ENCODE measurements around the gene OSGEP.

The OSGEP gene

DNA sequence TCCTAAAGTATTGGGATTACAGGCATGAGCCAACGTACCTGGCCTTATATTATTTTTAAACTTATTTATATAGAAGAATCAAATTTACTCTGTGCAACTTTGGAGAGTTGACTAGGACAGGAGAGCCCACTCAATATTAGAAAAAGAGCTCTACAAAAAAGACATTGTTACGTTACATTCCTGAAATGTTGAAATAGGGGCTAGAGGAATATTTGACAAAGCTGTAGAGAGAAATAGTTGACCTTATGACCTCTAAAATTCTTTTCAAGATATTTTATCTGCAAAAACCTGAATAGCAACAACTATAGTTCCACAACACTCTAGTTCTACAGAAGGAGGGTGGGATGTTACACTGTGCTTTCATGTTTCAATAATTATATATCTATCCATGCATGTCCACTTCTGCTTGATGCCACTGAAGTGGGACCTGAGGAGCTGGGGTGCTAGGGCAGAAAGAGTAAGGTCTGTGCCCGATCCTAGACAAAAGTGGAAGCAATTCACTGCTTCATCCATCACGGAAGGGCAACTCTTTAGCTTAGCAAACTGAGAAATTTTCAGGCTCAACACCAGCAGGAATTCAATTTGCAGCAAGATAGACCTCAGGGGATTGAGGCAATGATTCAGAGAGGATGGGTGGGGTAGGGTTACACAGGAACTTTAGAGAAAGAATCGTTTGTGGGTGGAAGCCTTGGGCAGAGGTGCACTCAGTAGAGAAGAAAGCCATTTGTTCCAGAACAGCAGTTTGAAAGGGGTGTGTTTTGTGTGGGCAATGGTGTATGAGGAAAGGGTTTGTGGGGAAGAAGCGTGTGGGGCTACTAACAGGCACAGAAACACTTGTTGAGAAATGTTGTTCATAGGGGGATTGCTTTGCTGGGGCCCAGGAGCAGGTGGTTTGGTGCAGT, 34.7 kb upstream of the OSGEP start:
- Histone ChIP-seq H3K36me3 (ENCODE audit: control insufficient read depth, insufficient read depth, low read length) (no peaks in the 10 kb centered on the region), H3K9ac (ENCODE audit: low read depth, low read length) (no peak overlapping the region), H3K27ac (ENCODE audit: low read depth, low read length) (no peak overlapping the region), H3K4me3 (ENCODE audit: low read depth, low read length) (no peak overlapping the region), H3K9me3 (ENCODE audit: control insufficient read depth, insufficient read depth, low read length) (no peaks in the 10 kb centered on the region), H3K4me1 (ENCODE audit: control insufficient read depth, insufficient read depth, low read length) (peaks cover 9% of the 10 kb centered on the region), H3K27me3 (ENCODE audit: control insufficient read depth, insufficient read depth, low read length) (no peaks in the 10 kb centered on the region)

DNA sequence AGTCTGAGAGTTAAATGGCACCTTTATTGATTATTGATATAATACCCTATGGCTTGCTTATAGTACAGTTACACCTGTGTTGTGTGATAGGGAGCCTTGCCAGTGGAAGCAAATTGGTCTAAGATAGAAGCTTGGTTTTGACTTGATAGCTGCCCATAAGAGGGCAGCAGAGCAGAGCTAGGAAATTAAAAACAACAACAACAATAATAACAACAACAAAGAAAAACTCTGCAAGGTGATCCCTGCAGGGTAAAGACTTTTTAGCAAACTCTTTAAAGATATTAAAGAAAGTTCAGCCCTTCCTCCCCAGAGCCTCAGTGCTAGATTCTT, 32.7 kb upstream of the OSGEP start:
- Histone ChIP-seq H3K9me3 (ENCODE audit: control insufficient read depth, insufficient read depth, low read length) (no peaks in the 10 kb centered on the region), H3K4me1 (ENCODE audit: control insufficient read depth, insufficient read depth, low read length) (peaks cover 12% of the 10 kb centered on the region), H3K27ac (ENCODE audit: low read depth, low read length) (no peak overlapping the region), H3K9ac (ENCODE audit: low read depth, low read length) (no peak overlapping the region), H3K4me3 (ENCODE audit: low read depth, low read length) (no peak overlapping the region), H3K27me3 (ENCODE audit: control insufficient read depth, insufficient read depth, low read length) (no peaks in the 10 kb centered on the region), H3K36me3 (ENCODE audit: control insufficient read depth, insufficient read depth, low read length) (no peaks in the 10 kb centered on the region)

DNA sequence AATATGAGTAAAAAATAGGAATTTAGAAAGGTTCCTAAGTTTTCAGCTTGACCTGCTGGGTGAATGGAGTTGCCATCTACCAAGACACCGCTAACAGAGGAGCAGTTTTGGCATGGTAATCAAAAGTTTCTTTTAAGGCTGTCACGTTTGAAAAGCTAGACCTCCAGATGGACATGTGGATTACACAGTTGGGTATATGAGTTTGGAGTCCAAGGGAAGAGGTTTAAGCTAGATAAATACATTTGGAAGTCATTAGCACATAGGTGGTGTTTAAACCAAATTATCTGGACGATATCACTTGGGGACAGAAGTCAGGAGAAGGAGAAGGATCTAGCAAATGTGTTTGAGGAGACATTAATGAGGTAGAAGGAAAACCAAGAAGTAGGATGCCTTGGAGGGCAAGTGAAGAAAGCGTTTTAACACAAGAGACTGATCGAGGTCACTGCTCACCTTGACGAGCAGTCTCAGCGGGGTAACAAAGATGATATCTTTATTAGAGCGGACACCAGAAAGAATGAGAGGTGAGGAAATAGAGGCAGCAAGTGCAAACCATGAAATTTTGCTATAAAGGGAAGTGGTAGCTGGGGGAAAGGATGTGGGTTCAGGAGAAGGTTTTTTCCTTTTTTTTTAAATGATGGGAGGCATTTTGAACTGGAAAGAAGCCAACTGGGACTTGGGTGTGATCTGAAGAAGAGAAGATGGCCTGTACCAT, 32.2 kb upstream of the OSGEP start:
- Histone ChIP-seq H3K36me3 (ENCODE audit: control insufficient read depth, insufficient read depth, low read length) (no peaks in the 10 kb centered on the region), H3K4me3 (ENCODE audit: low read depth, low read length) (no peak overlapping the region), H3K9ac (ENCODE audit: low read depth, low read length) (no peak overlapping the region), H3K27me3 (ENCODE audit: control insufficient read depth, insufficient read depth, low read length) (no peaks in the 10 kb centered on the region), H3K4me1 (ENCODE audit: control insufficient read depth, insufficient read depth, low read length) (peaks cover 17% of the 10 kb centered on the region), H3K27ac (ENCODE audit: low read depth, low read length) (no peak overlapping the region), H3K9me3 (ENCODE audit: control insufficient read depth, insufficient read depth, low read length) (no peaks in the 10 kb centered on the region)

DNA sequence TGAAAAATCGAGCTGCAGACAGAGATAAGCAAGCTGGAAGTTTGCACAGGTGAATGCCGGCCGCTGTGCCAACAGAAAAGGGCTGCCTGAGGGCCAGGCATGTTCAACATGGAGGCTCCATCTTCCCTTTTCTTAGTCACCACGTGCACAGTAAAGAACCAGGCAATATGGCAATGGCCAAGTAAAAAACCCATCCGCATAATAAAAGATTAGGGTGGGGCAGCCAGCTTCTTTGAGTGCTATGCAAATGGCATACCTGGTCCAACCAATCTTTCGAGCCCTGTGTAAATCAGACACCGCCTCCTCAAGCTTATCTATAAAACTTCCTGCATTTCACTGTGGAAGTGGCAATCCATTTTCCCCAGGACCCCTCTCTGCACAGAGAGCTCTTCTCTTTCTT, 31.3 kb upstream of the OSGEP start:
- H3K9ac ChIP-seq (ENCODE audit: low read depth, low read length): no peak overlapping the region

DNA sequence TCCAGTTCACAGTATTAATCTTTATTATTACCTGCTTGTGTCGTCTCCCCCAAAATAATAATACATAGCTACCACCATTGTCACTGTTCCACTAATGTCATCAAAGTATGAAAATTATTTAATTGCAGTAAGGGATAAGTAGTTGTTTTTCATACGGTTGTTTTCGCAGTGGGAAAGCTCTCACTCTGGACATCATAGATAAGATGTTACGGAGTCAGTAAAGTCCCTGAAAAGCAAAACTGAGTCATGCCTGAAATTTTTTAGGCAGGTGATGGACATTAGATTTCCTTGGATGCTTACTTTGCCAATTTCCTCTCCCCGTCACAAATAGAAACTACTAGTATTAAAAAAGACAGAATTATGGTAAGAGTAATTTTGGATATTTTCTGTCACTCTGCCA, 27.8 kb upstream of the OSGEP start:
- Histone ChIP-seq H3K4me3 (ENCODE audit: low read depth, low read length) (no peak overlapping the region), H3K4me1 (ENCODE audit: control insufficient read depth, insufficient read depth, low read length) (peaks cover 16% of the 10 kb centered on the region), H3K36me3 (ENCODE audit: control insufficient read depth, insufficient read depth, low read length) (peaks cover 13% of the 10 kb centered on the region), H3K27me3 (ENCODE audit: control insufficient read depth, insufficient read depth, low read length) (no peaks in the 10 kb centered on the region), H3K9me3 (ENCODE audit: control insufficient read depth, insufficient read depth, low read length) (no peaks in the 10 kb centered on the region), H3K27ac (ENCODE audit: low read depth, low read length) (no peak overlapping the region), H3K9ac (ENCODE audit: low read depth, low read length) (0 out of 2 replicates have a peak overlapping the region, but pooled peaks have one; percentile 21)

More for the DNA sequence above, 31.3 kb upstream of the OSGEP start:
- H3K27me3 ChIP-seq (ENCODE audit: control insufficient read depth, insufficient read depth, low read length): no peaks in the 10 kb centered on the region
- H3K36me3 ChIP-seq (ENCODE audit: control insufficient read depth, insufficient read depth, low read length): no peaks in the 10 kb centered on the region
- peaks cover 25% of the 10 kb centered on the region for H3K4me1 ChIP-seq (ENCODE audit: control insufficient read depth, insufficient read depth, low read length)
- no peak overlapping the region for H3K4me3 ChIP-seq (ENCODE audit: low read depth, low read length)
- no peak overlapping the region for H3K27ac ChIP-seq (ENCODE audit: low read depth, low read length)
- H3K9me3 ChIP-seq (ENCODE audit: control insufficient read depth, insufficient read depth, low read length): no peaks in the 10 kb centered on the region

DNA sequence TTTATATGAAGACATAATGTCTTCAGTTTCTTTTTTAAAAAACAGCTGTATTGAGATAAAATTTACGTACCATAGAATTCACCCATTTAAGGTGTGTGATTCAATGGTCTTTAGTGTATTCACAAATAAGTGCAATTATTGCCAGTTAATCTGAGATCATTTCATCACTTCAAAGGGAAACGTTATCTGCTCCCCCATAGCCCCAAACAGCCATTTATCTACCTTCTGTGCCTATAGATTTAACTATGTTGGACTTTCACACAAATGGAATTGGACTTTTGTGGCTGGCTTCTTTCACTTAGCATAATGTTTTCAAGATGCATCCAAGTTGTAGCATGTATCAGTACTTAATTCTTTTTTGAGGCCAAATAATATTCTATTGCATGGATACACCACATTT, 24.3 kb upstream of the OSGEP start:
- Histone ChIP-seq H3K4me3 (ENCODE audit: low read depth, low read length) (no peak overlapping the region), H3K36me3 (ENCODE audit: control insufficient read depth, insufficient read depth, low read length) (peaks cover 48% of the 10 kb centered on the region), H3K27ac (ENCODE audit: low read depth, low read length) (no peak overlapping the region), H3K9ac (ENCODE audit: low read depth, low read length) (no peak overlapping the region), H3K27me3 (ENCODE audit: control insufficient read depth, insufficient read depth, low read length) (no peaks in the 10 kb centered on the region), H3K4me1 (ENCODE audit: control insufficient read depth, insufficient read depth, low read length) (peaks cover 16% of the 10 kb centered on the region), H3K9me3 (ENCODE audit: control insufficient read depth, insufficient read depth, low read length) (no peaks in the 10 kb centered on the region)

DNA sequence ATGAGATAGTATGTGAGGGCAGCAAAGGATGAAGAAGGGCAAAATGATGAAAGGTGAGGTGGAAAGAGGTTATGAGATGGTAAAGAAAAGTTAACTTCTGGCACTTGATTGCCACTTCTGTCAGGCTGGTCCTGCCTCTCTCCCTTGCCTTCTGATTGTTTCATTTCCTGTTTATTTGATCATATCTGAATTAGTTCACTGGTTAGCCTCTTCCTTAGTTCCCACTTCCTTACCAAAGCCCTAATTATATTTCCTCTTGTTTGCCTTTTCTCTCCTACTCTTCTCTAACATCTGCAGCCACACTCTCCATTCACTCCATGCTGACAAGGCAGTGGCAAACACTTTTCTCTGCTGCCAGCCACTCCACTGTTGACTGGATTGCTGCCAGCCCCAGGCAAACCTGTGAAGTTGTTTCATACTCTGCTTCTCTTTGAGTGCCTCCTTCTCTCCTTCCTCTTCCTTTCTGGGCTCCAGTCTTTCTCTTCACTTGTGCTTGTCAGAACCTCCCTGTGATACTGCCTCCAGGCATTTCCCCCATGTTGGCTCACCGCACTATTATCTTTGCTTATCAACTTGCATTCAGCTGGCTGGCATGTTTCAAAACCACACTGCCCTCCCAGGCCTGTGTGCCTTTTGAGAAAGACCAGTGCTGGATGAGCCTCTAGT, 22.7 kb upstream of the OSGEP start:
- Histone ChIP-seq H3K27ac (ENCODE audit: low read depth, low read length) (no peak overlapping the region), H3K4me1 (ENCODE audit: control insufficient read depth, insufficient read depth, low read length) (peaks cover 13% of the 10 kb centered on the region), H3K27me3 (ENCODE audit: control insufficient read depth, insufficient read depth, low read length) (no peaks in the 10 kb centered on the region), H3K9ac (ENCODE audit: low read depth, low read length) (no peak overlapping the region), H3K4me3 (ENCODE audit: low read depth, low read length) (no peak overlapping the region), H3K36me3 (ENCODE audit: control insufficient read depth, insufficient read depth, low read length) (peaks cover 64% of the 10 kb centered on the region), H3K9me3 (ENCODE audit: control insufficient read depth, insufficient read depth, low read length) (no peaks in the 10 kb centered on the region)

DNA sequence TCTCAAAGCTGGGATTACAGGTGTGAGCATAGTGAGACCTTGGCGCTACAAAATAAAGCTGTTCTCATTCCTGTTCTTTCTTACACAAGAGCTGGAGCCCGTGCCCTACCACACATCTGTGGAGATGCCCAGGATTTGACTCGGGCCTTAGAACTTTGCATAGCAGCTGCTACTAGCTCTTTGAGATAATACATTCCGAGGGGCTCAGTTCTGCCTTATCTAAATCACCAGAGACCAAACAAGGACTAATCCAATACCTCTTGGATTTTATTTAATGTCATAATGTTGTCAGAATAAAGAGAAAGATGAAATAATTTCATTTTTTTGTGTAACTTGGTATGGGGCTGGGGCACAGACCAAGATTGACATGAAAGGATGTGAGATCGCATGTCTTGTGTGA, 22.2 kb upstream of the OSGEP start:
- peaks cover 69% of the 10 kb centered on the region for H3K36me3 ChIP-seq (ENCODE audit: control insufficient read depth, insufficient read depth, low read length)
- no peak overlapping the region for H3K27ac ChIP-seq (ENCODE audit: low read depth, low read length)

DNA sequence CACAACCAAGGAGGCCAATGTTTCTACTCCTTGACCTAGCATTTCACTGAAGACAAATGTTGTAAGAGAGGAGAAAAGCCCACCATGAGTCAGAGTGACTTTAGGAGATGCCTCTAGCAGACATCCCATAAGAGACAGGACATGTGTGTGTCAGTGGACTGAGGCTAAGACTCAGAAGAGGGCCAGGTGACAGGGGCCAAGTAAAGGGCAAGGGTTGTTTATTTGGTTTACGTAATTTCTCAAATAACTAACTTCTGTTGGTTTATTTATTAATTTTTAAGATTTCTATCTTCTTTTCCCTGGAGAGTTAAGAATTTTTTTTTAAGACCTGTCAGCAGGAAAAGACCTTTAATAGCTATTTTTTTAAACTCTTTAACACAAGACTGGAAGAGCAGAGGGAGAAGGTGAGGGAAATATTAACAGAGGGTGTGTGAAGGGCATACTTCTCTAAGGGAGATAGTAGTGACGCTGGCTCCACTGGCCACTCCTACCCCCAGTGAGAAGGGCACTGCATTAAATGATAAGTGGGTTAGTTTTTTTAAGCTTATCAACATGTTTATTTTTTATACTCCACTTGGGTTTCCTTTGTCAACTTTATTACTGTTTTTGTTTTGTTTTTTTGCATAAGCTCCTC, 18.0 kb upstream of the OSGEP start:
- no peak overlapping the region for H3K27ac ChIP-seq (ENCODE audit: low read depth, low read length)
- H3K4me3 ChIP-seq (ENCODE audit: low read depth, low read length): no peak overlapping the region
- H3K9ac ChIP-seq (ENCODE audit: low read depth, low read length): no peak overlapping the region
- H3K9me3 ChIP-seq (ENCODE audit: control insufficient read depth, insufficient read depth, low read length): no peaks in the 10 kb centered on the region
- H3K4me1 ChIP-seq (ENCODE audit: control insufficient read depth, insufficient read depth, low read length): no peaks in the 10 kb centered on the region; the same call in 1 of the 2 replicates
- H3K27me3 ChIP-seq (ENCODE audit: control insufficient read depth, insufficient read depth, low read length): no peaks in the 10 kb centered on the region
- peaks cover 59% of the 10 kb centered on the region for H3K36me3 ChIP-seq (ENCODE audit: control insufficient read depth, insufficient read depth, low read length)

More for the DNA sequence above, 22.2 kb upstream of the OSGEP start:
- Histone ChIP-seq H3K9ac (ENCODE audit: low read depth, low read length) (no peak overlapping the region), H3K4me1 (ENCODE audit: control insufficient read depth, insufficient read depth, low read length) (peaks cover 7% of the 10 kb centered on the region), H3K9me3 (ENCODE audit: control insufficient read depth, insufficient read depth, low read length) (no peaks in the 10 kb centered on the region), H3K27me3 (ENCODE audit: control insufficient read depth, insufficient read depth, low read length) (no peaks in the 10 kb centered on the region), H3K4me3 (ENCODE audit: low read depth, low read length) (no peak overlapping the region)

DNA sequence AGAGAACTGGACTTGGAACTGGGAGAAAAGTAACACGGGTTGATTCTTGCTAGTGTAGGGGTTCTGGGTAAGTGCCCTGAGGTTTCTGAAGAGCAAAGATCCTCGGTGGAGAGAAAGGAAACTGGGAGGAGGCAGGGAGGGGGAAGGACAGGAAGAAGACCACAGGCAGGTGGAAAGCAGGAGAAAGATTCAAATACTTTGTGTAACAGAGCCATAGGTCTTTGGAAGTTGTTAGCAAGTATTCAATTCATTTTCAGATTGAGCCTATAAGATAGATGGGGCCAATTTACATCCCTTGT, 15.9 kb upstream of the OSGEP start:
- Histone ChIP-seq H3K9ac (ENCODE audit: low read depth, low read length) (peak overlapping the region; percentile 76), H3K4me3 (ENCODE audit: low read depth, low read length) (peak overlapping the region; percentile 88), H3K27ac (ENCODE audit: low read depth, low read length) (no peak overlapping the region), H3K9me3 (ENCODE audit: control insufficient read depth, insufficient read depth, low read length) (no peaks in the 10 kb centered on the region), H3K27me3 (ENCODE audit: control insufficient read depth, insufficient read depth, low read length) (no peaks in the 10 kb centered on the region), H3K36me3 (ENCODE audit: control insufficient read depth, insufficient read depth, low read length) (peaks cover 38% of the 10 kb centered on the region), H3K4me1 (ENCODE audit: control insufficient read depth, insufficient read depth, low read length) (no peaks in the 10 kb centered on the region; the same call in 1 of the 2 replicates)

Data from HUES48 (cell line).